Fibroblast of villous mesenchyme (primary cell): ENCODE results near the gene SYPL2. TPM values are rescaled to one million over a fixed set of nuclear protein-coding genes. Genes with fewer than 3 reads are reported as not detected.

ENCODE experiments used
- DNase-seq: peaks from one replicate; pipeline ENCODE4 v3.0.0-alpha.2; 2010; ENCODE audit warnings: low read depth
- H3K4me3 ChIP-seq: 2 replicates; pipeline ENCODE4 v1.5.1; 2011; ENCODE audit warnings: low read depth, mild to moderate bottlenecking, low read length
- total RNA-seq: library from RNA; depleted of rRNA; stranded (reverse); fragments of >200 nt; gene quantifications from 2 replicates; pipeline ENCODE4 v1.2.3, GENCODE V29; 2012
- TF ChIP-seq, protein P1 (sequence below): IDR thresholded peaks from 2 replicates; pipeline ENCODE4 v1.5.1; 2012; ENCODE audit warnings: low read depth, mild to moderate bottlenecking, low read length; ENCODE audit not compliant: insufficient read depth

SYPL2 gene
- total RNA-seq, 1 donor: 10.8 TPM

DNA sequence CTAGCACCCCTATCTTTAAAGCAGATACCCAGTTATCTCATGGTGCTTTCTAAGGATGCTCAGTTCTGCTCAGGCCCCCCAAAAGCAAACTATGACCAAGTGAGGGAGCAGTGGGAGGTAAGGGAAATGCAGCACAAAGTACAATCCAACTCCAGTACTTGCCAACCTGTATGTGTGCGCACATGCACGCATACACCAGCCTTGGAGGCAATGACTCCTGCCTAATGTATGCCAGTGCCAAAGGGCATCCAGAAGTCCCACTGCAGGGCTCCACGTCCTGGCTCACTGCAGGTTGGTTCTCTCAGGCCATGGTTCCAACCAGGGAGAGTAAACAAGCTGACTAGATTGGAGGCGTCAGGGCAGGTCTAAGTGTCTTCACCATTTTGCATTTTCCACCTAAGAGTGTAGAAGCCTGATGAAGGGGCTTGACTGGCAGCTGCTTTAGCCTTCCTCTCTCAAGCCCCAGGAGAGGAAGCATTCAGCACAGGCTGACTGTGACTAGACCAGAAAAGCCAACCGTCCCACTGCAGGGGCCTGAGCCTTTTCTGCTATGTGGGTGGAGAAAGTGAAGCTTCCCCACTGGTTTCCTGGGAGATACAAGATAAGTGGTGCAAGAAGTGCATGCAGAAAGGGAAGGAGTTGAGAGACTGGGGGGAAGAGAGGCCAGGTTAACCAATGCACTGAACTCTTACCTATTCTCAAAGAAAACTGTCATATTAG, 35.5 kb downstream of the SYPL2 start:
- TF ChIP-seq, protein P1, sequence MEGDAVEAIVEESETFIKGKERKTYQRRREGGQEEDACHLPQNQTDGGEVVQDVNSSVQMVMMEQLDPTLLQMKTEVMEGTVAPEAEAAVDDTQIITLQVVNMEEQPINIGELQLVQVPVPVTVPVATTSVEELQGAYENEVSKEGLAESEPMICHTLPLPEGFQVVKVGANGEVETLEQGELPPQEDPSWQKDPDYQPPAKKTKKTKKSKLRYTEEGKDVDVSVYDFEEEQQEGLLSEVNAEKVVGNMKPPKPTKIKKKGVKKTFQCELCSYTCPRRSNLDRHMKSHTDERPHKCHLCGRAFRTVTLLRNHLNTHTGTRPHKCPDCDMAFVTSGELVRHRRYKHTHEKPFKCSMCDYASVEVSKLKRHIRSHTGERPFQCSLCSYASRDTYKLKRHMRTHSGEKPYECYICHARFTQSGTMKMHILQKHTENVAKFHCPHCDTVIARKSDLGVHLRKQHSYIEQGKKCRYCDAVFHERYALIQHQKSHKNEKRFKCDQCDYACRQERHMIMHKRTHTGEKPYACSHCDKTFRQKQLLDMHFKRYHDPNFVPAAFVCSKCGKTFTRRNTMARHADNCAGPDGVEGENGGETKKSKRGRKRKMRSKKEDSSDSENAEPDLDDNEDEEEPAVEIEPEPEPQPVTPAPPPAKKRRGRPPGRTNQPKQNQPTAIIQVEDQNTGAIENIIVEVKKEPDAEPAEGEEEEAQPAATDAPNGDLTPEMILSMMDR: no peak
- DNase-seq: no peak
- no peak overlapping the region for H3K4me3 ChIP-seq

DNA sequence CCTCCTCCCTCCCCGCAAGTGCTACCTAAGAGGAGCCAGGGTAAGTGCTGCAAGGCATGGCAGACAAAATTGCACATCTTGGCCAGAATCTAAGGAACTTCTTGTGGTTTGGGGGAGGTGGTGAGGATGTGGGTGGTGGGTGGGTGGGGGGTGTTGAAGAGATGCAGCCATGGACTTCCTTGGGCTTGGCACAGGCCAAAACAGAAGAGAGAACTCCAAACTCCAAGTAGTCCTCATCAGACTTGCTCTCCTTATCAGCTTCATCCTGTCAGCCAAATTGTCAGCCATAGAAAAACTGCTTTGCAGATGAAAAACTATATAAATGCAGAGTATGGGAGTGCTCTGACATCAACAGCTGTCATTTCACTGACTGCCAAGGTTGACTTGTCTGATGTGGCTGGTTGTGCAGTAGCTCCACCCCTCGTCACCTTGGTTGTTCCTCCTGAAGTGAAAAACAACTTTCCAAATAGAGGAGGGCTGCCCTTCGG, 36.1 kb downstream of the SYPL2 start:
- TF ChIP-seq, protein P1: no peak
- DNase-seq: no peak
- no peak overlapping the region for H3K4me3 ChIP-seq

DNA sequence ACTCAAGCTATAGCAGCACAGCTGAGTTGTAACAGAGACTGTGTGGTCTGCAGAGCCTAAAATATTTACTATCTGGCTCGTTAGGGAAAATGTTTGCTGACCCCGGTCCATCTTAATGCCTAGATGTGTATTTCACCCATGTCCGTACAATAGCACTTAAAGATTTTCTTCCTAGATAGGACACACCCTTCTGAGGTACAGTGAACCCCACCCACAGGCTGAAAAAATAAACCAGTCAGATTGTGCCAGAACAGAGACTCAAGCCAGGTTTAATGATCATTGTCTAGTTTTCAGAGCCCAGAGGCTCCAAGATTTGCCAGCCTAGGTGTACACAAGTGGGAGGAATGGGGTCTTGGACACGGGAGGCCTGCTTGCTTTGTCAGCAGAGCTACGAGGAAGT, 37.6 kb downstream of the SYPL2 start:
- H3K4me3 ChIP-seq: no peak overlapping the region
- DNase-seq: no peak
- TF ChIP-seq, protein P1: no peak

DNA sequence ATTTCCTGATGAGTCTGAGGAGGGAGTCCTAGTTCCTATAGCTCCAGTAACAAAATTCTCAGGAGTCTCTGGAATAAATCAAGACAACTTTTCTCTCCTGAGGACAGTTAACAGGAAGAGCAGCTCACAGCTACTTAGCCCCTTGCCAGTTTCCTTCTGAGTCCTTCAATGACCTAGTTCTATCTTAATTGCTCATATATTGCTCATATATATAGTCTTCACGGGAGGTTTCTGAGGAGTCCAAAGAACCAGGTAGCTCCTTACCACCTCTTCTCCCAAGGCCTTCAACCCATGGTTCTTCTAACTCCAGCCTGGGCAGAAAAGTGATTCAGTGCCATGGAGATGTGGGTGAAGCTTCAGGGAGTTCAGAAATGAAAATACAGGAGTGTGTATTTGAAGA, 38.6 kb downstream of the SYPL2 start:
- TF ChIP-seq, protein P1: no peak
- DNase-seq: no peak
- H3K4me3 ChIP-seq: no peak overlapping the region

DNA sequence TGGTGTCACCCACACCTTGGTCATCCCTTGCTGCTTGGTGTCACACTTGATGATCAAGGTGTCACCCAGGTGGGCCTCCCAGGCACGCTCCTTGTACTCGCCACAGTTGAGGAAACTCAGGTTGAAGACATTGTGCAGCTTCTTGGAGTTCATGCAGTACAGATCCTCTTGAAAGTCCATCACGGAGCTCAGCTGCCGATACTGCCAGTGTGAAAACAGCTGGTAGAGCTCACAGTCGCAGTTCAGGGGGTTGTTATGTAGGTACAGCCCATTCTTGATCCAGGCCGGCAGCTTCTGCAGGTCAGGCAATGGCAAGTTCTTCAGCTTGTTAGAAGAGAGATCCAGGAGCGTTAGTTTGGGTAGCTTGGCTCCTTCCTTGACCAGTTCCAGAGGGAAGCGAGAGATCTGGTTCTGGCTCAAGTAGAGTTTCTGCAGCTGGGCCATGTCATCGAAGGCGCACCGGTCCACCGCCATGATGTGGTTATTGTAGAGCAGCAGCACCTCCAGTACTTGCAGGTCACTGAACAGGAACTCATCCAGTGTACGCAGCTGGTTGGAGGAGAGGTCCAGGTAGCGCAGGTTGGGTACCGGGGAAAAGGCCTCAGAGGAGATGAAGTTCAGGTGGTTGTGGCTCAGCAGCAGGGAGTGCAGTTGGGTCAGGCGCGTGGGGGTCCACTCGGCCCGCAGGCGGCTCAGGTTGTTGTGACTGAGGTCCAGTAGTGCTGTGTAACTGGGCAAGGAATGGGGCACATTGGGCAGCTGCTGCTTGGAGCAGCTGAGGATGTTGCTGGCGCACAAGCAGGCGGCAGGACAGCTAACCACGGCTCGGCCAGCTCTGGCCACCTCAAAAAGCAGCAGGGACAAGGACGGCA, 41.9 kb downstream of the SYPL2 start:
- no peak overlapping the region for H3K4me3 ChIP-seq
- no peak for DNase-seq
- TF ChIP-seq, protein P1: no peak

DNA sequence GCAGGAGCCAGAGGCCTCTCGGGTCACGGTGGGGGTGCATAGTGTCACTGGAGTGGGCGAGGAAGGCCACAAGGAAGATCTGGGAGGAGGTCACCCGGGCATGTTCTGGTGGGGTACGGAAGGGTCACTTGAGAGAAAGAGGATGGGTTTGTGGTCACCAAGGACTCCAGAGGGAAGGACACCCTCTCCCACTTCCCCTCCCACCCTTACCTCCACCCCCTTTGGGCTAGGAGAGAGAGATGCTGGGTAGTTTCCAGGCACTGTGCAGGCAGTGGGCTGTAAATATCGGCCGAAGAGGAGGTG, 42.5 kb downstream of the SYPL2 start:
- no peak for DNase-seq
- TF ChIP-seq, protein P1: no peak
- H3K4me3 ChIP-seq: no peak overlapping the region
